HG03521 (cell line): ENCODE data around the gene C1orf216.
"Not testable (repeated sequence)": the region's sequence is repeated elsewhere in the genome, so short reads cannot be mapped to it uniquely, and the experiment has no call there.

Experiments
- ATAC-seq: cut with Tn5 transposase; IDR thresholded peaks from one replicate; pipeline ENCODE4 v1.9.1; 2021; ENCODE audit warnings: mild to moderate bottlenecking, moderate library complexity; ENCODE audit not compliant: unreplicated experiment

The C1orf216 gene

GRCh38 chr1:35718492-35719336, at the start of gene C1orf216:
Gene C1orf216, minus strand, starts transcription at chr1:35718884. Its CDS starts 2,563 bp downstream, at chr1:35716321.
- peak; percentile 50 for ATAC-seq

- no peak for ATAC-seq
Measured at GRCh38 chr1:35764283-35764682, 45.6 kb upstream of the C1orf216 start.

- no peak for ATAC-seq
Measured at GRCh38 chr1:35763201-35763600, 44.5 kb upstream of the C1orf216 start.

GRCh38 chr1:35762141-35762540, 43.5 kb upstream of the C1orf216 start:
- no peak for ATAC-seq

- ATAC-seq, result no peak
Measured at GRCh38 chr1:35756064-35756463, 37.4 kb upstream of the C1orf216 start.

GRCh38 chr1:35753626-35754260, 35.1 kb upstream of the C1orf216 start:
- no peak for ATAC-seq

GRCh38 chr1:35748326-35748725, 29.6 kb upstream of the C1orf216 start:
- ATAC-seq, result no peak

GRCh38 chr1:35745124-35745730, 26.5 kb upstream of the C1orf216 start:
- no peak for ATAC-seq

- no peak for ATAC-seq
Measured at GRCh38 chr1:35737120-35737519, 18.4 kb upstream of the C1orf216 start.

- ATAC-seq, result no peak
Measured at GRCh38 chr1:35727434-35728040, 8.9 kb upstream of the C1orf216 start.

- no peak for ATAC-seq
Measured at GRCh38 chr1:35726450-35727433, 8.1 kb upstream of the C1orf216 start.

GRCh38 chr1:35725596-35725995, 6.9 kb upstream of the C1orf216 start:
- ATAC-seq, result no peak

GRCh38 chr1:35717911-35718476, 690 bp downstream of the C1orf216 start:
- no peak for ATAC-seq

- no peak for ATAC-seq
Measured at GRCh38 chr1:35715568-35716002, 3.1 kb downstream of the C1orf216 start.

GRCh38 chr1:35714921-35715567, 3.6 kb downstream of the C1orf216 start:
- no peak for ATAC-seq

GRCh38 chr1:35711098-35711497, 7.6 kb downstream of the C1orf216 start:
- not testable (repeated sequence) for ATAC-seq

- no peak for ATAC-seq
Measured at GRCh38 chr1:35708952-35709351, 9.7 kb downstream of the C1orf216 start.

GRCh38 chr1:35708441-35708921, 10.2 kb downstream of the C1orf216 start:
- no peak for ATAC-seq
